IPS-NIHi7 (cell line): ENCODE results near the gene ATP8B3.
A peak's percentile ranks its signal among the peaks of the same experiment; 100 is the strongest.

Source experiments
- DNase-seq: peaks from one replicate; pipeline ENCODE4 v3.0.0; 2012; ENCODE audit warnings: mixed read lengths; ENCODE audit errors: extremely low spot score

The ATP8B3 gene

DNA sequence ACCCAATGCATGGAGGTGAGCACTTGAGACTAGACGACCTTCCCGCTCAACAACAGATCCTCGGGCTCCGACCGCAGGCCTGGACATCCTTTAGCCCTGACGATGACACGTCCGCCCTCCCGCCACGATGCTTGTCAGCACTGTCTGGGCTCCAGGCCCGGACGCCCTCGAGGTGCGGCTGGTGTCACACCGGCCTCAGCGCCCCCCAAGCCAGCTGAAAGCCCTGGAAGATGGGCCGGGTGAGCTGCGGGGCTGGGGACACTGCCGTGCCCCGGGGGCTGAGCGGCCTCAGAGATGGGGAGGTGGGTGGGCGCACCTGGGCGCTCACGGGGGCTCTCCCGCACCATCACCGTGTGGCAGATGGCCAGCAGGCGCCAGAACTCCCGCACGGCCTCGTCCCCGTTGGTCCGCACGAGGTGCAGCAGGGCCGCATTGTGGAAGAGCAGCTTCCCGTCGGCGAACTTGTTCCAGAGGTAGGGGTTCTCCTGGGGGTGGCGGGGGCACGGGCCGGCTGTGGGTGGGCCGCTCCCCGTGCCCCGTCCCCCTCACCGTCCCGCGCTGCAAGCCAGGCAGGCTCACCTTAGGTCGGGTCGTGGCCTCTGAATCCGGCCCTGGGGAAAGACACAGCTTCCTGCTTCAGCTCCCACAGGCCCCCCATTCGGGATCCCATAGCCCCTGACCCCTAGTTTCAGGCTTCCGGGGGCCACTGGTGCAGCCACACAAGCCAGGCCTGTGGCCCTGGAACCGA, 15.5 kb downstream of the ATP8B3 start:
- no peak for DNase-seq

DNA sequence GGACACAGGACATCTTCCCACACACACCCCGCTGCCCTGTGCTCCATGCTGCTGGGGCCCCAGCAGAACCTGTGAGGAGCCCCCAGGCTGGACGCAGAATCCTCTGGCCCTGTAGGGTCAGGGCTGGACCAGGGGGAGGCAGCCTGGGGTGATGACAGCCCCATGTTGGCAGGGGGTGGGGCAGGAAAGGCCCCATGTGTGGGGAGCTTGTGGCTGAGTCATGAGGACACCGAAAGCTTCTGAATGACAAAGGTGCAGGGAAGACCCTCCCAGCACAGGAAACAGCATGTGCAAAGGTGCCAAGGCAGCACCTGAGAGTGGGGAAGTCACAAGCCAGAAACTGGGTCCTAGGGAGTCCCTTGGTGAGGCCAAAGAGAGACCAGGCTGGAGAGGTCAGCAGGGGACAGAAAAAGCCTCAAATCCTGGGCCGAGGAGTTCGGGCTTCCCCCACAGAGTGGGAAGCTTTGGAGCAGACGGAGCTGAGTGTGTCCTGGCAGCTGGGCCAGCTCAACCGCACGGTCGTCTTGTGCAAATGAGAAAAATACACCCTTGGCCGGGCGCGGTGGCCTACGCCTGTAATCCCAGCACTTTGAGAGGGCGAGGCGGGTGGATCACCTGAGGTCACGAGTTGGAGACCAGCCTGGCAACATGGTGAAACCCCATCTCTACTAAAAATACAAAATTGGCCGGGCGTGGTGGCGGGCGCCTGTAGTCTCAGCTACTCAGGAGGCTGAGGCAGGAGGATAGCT, 17.5 kb downstream of the ATP8B3 start:
- peak; percentile 45 for DNase-seq

DNA sequence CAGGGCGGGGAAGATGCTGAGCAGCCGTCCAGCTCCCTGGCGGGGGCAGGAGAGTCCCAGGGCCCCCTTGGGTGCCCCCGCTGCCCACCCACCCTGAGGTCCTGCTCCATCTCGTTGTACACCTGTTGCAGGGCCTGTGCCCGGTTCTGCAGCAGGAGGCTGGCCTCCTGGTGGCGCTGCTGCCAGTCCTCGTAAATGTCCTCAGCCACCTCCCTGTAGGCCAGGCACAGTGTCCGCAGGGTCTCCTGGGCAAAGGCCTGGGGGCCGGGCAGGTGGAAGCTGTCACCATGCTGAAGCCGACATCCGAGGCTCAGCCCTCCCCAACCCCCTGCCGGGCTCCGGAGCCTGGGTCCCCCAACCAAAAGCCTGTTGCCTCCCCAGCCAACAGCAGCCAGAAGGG, 20.2 kb downstream of the ATP8B3 start:
- DNase-seq: no peak

DNA sequence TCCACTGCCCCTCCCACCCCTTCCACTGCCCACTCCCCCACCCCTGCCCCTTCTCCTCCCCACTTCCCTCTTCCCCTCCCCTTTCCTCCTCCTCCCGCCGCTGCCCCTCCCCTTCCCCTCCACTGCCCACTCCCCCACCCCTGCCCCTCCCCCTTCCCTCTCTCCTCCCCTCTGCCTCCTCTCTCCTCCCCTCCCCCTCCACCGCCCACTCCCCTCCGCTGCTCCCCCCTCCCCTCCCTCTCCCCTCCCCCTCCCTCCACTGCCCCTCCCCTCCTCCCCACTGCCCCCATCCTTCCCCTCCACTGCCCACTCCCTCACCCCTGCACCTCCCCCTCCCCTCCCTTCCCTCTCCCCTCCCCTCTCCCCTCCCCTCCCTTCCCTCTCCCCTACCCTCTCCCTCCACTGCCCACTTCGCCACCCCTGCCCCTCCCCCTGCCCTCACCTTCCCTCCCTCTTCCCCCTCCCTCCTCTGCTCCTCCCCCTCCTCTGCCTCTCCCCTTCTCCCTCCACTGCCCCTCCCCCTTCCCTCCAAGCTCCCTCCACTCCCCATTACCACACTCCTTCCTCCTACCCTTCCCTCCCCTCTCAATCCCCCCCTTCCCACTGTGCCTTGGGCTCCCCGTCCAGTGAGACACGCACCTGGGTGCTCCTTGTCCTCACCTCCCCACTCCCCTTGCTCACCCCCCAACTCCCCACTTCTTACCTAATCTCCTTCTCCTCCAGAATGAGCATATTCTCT, 21.9 kb downstream of the ATP8B3 start:
- no peak for DNase-seq

DNA sequence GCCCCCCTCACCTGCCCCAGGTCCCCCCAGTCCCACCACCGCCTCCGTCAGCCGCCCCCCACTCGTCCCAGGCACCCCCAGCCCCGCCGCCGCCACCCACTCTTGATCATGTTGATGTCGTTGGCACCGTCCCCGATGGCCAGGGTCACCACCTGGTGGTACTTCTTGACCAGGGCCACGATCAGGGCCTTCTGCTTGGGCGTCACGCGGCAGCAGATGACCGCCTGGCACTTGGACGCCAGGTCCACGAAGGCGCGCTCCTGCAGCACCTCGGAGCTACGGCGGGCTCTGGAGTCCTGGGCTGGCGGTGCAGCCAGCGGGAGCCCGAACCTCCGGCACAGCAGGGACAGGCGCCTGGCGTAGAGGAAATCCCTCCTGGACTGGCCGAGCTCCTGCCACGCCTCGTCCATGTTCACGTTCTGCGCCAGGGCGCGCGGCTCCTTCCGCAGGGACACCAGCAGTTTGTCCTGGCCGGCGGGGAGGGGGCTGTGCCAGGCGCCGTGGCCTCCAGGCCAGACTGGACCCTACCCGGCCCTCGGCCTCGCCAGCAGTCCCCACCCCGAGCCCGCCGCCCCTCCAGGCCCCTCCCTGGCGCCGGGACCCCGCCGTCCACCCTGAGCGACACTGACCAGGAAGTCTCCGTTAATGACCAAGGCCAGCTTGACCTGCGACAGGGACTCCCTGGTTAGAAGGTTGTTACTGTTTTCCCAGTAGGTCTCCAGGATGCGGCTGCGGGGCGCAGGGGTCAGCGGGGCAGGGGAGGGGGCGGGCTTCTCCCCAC, 22.6 kb downstream of the ATP8B3 start:
- no peak for DNase-seq

DNA sequence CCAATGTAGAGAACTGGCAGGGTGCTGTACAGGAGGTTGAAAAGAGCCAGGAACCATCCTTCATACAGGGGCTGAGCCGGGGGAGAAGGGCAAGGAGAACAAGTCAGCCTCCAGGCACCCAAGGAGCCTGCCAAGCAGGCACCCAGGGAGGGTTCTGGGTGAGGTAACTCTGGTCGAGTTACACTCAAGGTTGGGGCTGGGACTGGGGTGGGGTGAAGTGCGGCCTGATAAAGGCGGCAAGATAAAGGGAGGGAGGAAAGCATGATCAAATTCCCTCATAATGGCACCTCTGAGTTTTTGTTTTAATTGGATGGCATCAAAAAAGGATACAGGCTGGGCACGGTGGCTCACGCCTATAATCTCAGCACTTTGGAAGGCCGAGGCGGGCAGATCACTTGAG, 25.0 kb downstream of the ATP8B3 start:
- DNase-seq: no peak

DNA sequence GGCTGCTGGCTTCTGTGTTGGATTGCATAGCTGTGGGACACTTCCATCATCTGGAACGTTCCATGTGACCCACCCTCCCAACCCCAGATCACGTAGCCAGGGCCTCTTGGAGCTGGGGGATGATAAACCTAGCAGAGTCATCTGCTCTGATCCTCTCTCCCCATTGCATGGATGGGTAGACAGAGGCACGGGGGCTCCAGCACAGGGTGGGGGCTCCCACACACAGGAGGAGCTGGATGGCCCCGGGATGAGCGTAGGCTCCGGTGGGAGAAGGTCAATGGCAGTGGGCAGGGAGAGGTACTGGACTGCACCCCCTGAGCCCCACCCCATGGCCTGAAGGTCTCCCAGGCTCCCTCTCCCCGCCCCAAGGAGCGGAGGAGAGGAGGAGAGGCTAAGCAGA, 25.4 kb downstream of the ATP8B3 start:
- no peak for DNase-seq

DNA sequence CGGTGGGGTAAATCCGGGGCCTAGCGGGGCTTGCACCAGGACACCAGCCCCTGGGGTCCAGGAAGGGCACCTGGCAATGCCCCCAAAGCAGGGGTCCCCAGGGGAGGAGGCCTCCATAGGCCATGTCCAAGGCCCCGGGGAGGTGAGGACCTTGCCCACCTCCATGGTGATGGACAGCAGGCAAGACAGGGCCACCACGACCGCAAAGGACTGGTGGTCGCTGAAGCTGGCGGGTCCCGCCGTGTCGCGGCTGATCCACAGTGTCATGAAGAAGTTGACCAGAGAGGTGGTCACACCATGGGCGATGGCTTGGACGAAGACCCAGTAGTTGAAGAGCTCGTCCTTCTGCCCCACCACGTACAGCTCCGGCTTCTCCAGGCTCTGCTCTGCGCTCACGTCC, 26.8 kb downstream of the ATP8B3 start:
- no peak for DNase-seq

DNA sequence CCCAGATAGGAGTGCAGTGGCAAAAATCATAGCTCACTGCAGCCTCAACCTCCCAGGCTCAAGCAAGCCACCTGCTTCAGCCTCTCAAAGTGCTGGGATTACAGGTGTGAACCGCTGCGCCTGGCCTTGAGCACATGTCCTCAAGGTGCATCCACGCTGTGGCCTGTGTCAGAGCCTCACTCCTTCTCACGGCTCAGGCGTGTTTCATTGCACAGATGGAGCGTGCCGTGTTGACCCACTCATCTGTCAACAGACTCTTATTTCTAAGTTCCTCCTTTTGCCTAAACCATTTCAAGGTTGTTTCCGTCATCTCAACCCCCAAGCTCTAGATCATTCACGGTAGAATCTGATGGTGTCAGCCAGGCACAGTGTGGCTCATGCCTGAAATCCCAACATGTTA, 28.2 kb downstream of the ATP8B3 start:
- DNase-seq: no peak

DNA sequence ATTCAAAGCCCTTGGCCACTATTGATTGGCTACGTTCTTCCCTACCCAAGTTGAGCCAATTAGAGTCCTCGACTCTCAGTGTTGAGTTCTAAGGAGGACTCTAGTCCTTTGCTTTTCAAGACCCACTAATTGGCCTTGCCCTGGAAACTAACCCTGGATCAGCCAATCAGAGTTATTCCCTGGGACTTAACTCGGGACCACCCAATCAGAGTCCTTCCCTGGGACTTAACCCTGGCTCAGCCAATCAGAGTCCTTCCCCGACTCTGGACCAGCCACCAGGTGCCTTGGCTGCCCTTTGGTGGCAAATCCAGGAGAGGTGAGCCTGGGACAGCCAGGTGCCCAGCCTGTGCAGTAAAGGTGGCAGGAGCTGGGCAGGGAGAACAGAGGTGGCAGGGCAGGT, 28.7 kb downstream of the ATP8B3 start:
- DNase-seq: no peak

DNA sequence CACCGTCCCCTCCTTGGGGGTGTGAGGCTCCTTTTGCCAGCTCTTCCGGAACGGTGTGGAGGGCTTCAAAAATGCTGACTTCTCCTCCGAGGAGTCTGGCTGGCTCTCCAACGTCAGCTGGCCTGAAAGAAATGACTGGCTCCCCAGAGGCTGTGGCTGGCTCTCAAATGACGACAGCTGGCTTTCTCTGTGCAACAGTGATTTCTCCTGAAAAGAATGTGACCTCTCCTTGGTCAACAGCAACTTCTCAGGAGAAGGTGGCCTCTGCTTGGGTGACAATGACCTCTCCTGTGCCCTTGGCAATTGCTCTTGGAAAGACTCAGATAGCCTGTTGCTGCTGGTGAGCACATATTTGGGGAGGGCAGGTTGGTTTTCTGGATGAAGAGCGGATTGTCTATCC, 29.6 kb downstream of the ATP8B3 start:
- DNase-seq: no peak

DNA sequence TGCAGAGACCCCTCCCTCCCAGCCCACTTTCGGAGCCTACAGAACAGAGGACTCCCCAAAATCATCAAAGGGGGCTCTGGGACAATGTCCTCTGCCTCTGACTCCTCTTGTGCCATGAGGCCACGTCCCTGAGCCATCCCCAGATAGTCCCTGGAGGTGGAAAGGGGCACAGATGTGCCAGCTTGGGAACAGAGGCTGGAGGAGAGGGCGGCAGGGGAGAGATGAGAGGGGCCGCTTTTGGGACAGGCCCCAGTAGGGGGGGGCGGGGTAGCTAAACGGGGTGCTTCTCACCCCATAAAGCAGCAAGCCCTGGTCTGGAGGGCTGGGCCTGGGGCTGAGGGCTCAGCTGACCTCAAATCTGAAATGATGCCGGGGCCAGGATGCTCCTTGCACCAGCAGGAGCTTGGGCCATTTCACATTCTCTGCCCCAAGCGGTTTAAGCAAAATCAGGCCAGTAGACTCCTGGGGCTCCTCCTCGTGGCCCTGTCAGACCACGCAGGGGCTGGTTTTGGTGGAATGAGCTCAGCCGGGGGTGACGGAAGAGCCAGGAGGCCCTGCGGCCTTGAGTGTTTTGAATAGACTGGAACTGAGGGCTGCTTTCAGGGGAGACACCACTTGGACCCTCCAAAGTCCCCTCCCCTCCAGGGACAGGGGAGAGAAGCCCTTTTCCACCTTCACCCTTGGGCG, 31.7 kb downstream of the ATP8B3 start:
- DNase-seq: no peak

DNA sequence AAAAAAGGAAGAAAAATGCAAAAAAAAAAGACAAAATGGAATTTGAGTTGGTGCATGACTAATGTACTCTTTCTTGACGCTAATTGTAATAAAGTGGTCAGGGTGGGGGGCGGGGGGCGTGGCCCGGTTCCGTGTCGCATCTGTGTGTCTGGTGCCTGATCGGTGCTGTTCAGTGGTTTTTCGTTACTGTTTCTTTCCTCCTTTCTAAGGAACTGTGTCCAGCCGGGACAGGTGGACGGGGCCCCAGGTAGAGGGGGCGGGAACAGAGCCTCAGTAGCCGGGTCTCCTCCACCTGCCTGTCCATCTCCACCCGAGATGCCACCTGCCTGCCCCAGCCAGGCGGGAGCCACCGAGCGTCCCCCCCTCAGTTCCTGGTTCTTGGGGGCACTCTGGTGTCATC, 32.5 kb downstream of the ATP8B3 start:
- DNase-seq: no peak

DNA sequence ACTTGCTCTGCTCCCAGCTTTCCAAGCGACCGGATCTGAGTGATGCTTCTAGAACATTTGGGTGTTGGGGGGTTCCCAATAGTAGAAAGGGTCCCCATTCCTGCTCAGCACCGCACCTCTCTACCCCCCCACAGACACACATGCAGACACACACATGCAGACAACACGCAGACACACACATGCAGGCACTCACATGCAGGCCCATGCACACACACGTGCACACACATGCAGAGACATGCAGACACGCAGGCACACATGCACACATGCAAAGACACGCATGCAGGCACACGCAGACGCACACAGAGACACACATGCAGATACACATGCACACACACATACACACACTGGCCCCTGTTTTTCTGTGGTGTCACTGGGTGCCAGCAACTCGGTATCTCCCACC, 34.9 kb downstream of the ATP8B3 start:
- no peak for DNase-seq

DNA sequence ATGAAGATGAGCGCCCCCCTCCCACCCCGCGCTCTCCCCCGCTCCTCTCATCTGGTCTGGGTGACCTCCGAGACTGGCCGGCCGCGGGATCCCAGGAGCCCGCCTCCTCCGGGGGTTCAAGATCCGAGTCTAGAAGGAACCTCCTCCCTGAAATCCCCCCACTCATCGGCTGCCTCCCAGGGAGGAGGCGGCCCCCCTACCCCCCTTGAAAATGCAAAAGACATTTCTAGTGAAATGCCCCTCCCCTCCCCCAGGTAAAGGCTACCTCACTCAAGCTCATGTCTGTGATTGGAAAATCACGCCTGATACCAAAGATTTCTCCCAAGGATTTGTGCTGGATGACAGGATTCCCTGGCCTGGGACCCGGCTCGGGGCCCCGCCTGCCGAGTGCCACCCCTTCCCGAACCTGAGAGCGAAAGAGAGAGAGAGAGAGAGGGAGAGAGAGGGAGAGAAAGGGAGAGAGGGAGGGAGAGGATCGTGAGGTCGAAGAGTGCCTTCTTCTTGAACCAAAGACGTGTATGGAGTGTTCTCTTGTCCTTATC, 35.4 kb downstream of the ATP8B3 start:
- no peak for DNase-seq

DNA sequence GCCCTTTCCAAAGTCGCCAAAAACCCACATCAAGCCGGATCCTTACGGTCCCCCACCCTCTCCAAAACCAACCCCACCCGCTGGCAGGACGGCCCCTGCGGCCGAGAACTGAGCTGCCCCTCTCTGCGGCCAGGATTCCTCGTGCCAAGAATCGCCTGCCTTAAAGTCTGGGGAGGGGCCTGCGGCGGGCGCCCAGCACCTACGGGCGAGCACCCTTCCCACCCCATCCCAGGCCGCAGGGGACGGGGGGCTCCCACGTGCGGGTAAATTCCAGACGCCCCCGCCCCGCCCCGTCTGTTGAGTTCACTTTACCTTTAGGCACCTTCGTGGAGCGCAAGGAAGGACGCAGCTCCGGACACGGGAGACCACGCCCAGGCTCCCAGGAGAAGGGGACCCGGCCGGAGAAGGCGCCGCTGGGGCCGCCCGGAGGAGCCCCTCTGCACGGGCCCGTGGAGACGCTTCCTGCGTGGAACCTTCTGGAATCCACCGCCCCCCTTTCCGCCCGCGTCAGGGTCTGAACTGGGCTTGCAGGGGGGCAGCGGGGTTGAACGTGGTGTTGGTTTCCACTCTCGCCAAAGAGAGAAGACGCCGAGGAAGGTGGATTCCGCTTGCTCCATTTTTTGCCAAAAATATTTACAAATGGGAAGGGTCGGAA, 36.0 kb downstream of the ATP8B3 start:
- no peak for DNase-seq

DNA sequence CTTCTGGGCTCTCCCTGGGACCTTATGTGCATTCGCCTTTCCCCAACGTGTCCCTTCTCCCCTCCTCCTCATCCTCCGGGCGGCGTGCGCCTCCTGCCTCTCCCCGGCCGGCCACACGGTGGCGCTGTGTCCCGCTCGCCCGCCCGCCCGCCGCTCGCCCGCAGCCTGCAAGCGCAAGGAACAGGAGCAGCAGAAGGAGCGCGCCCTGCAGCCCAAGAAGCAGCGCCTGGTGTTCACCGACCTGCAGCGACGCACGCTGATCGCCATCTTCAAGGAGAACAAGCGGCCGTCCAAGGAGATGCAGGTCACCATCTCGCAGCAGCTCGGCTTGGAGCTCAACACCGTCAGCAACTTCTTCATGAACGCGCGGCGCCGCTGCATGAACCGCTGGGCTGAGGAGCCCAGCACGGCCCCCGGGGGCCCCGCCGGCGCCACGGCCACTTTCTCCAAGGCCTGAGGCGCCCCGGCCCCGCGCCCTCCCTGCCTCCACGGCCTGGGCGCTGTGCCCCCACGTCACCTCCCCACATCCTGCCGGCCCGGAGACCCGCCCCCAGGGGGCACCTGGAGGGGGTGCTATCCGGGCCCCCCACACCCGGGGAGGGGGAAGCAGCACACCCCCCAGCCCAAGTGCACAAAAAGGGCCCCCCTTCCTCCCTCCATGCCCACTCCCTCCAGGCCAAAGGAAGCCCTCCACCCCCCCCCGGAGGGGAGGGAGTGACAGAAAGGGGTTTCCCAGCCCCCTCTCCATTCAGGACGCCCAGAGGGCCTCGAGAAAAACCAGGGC, 36.9 kb downstream of the ATP8B3 start:
- peak; percentile 80 for DNase-seq

DNA sequence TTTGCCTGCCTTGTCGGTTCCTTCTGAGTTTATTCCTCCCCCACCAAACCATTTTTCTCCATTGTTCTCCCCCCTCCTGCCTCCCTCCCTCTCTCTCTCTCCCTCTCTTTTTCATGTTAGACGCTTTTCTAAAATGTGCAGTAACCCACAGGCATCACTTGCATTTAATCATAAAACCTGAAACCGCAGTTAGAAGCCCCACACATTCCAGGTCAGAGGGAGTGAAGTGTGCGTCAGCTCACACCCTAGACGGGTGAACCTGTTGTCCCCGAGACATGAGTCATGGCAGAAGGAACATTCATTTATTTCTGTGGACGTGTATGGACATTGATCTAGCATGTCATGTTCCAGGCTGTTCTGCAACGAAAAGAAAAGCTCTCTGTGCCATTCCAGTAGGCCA, 38.9 kb downstream of the ATP8B3 start:
- DNase-seq: no peak

DNA sequence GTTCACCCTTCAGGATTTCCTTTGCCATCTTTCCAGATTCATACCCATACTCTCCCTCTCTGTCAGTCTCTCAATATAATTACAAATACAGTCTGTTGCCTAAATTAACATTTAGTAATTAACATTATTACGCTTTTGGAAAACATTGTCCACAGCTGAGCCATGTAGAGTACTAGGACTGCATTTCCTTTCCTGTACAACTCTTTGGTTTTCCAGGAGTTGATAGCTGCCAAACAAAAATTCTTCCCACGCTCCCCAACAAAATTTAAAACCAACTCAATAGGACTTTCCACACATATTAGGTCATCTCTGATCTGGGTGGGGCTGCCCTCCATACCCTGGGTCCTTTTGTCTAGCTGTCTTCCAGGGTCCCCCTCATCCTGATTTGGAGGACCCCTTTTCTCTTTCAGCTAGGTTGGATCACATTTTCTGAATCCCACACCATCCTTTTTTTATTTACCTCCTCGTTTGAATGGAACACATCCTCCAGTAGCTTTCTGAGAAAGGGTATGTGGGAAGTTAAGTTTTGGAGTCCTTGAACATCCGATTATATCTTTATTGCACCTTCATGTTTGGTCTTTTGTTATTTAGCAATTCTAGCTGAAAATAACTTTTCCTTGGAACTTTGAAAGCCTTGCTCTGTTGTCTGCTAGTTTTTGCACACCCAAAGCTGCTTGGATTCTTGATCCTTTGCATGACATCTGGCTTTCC, 41.1 kb downstream of the ATP8B3 start:
- DNase-seq: no peak
